Lower lobe of right lung (tissue), 2 donors: Measurements from ENCODE around the gene DCAF15. TPM values are rescaled to one million over a fixed set of nuclear protein-coding genes. Genes with fewer than 3 reads are reported as not detected.

Experiments used
- ATAC-seq, 2 donors: fragments of 200-7000 bp; cut with Tn5 transposase; one replicate each; pipeline ENCODE4 v1.9.1; 2020 to 2022; ENCODE audit warnings: mild to moderate bottlenecking in 2 of 2, moderate library complexity in 2 of 2
- DNase-seq: peaks from one replicate; pipeline ENCODE4 v3.0.0-alpha.2; 2020
- H3K27ac ChIP-seq: fragments of 200-600 bp; one replicate; pipeline ENCODE4 v1.8.0; 2022
- H3K27me3 ChIP-seq: fragments of 200-600 bp; one replicate; pipeline ENCODE4 v1.8.0; 2022; ENCODE audit warnings: low read depth
- H3K36me3 ChIP-seq: fragments of 200-600 bp; one replicate; pipeline ENCODE4 v1.8.0; 2022; ENCODE audit warnings: mild to moderate bottlenecking
- H3K4me1 ChIP-seq: fragments of 200-600 bp; one replicate; pipeline ENCODE4 v1.8.0; 2022
- H3K4me3 ChIP-seq: fragments of 200-600 bp; one replicate; pipeline ENCODE4 v1.8.0; 2022; ENCODE audit warnings: mild to moderate bottlenecking
- H3K9me3 ChIP-seq: fragments of 200-600 bp; one replicate; pipeline ENCODE4 v1.8.0; 2022
- CTCF ChIP-seq: fragments of 200-600 bp; IDR thresholded peaks from one replicate; pipeline ENCODE4 v1.8.0; 2022; ENCODE audit warnings: antibody characterized with exemption, mild to moderate bottlenecking
- intact Hi-C: fragments of 100-400 bp; cut with DNase I; formaldehyde crosslinking; loops from one replicate; pipeline ENCODE4 v1.11.0; 2022
- total RNA-seq: library from RNA; stranded (reverse); fragmentation: NEBNext Ultra II Directional; extraction: Animal tissue kit (Norgen Biotek cat#: 25700); gene quantifications from one replicate; pipeline ENCODE4 v1.2.1, GENCODE V29; 2021
- donor health status: DM: no; HTN: yes; CAD: no; lungs with severe emphysema.

Gene DCAF15
- total RNA-seq, 1 donor from 2014 or later: 28.4 TPM

- DNase-seq (peak; percentile 34), ATAC-seq (no peak)
- TF ChIP-seq CTCF: no peak
- intact Hi-C loops: no loop called here
- Histone ChIP-seq H3K36me3 (peaks cover 31% of the 10 kb centered on the region), H3K4me1 (no peaks in the 10 kb centered on the region), H3K27ac (no peak overlapping the region), H3K9me3 (peaks cover 8% of the 10 kb centered on the region), H3K27me3 (no peaks in the 10 kb centered on the region), H3K4me3 (no peak overlapping the region)
Measured at GRCh38 chr19:13996928-13997630, 44.8 kb downstream of the DCAF15 start.

- no peak overlapping the region for H3K27ac ChIP-seq
- intact Hi-C loops: no loop called here
- H3K9me3 ChIP-seq: peaks cover 8% of the 10 kb centered on the region
- H3K4me3 ChIP-seq: no peak overlapping the region
- peaks cover 26% of the 10 kb centered on the region for H3K36me3 ChIP-seq
- ATAC-seq (no peak), DNase-seq (peak; percentile 25)
- no peaks in the 10 kb centered on the region for H3K27me3 ChIP-seq
- H3K4me1 ChIP-seq: peaks cover 4% of the 10 kb centered on the region
- TF ChIP-seq CTCF: no peak
Measured at GRCh38 chr19:13997631-13997962, 45.3 kb downstream of the DCAF15 start.

- no peak for TF ChIP-seq CTCF
- Histone ChIP-seq H3K27ac (no peak overlapping the region), H3K4me1 (peaks cover 12% of the 10 kb centered on the region), H3K9me3 (peaks cover 8% of the 10 kb centered on the region), H3K27me3 (no peaks in the 10 kb centered on the region), H3K4me3 (no peak overlapping the region), H3K36me3 (peaks cover 18% of the 10 kb centered on the region)
- DNase-seq (no peak), ATAC-seq (no peak)
- intact Hi-C loops: no loop called here
Measured at GRCh38 chr19:13998426-13998825, 46.1 kb downstream of the DCAF15 start.

GRCh38 chr19:13999085-13999484 lies 46.8 kb downstream of the DCAF15 start:
- ATAC-seq (no peak), DNase-seq (no peak)
- peaks cover 18% of the 10 kb centered on the region for H3K36me3 ChIP-seq
- intact Hi-C loops: no loop called here
- peaks cover 8% of the 10 kb centered on the region for H3K9me3 ChIP-seq
- peaks cover 18% of the 10 kb centered on the region for H3K4me1 ChIP-seq
- no peak for TF ChIP-seq CTCF
- no peak overlapping the region for H3K27ac ChIP-seq
- no peaks in the 10 kb centered on the region for H3K27me3 ChIP-seq
- no peak overlapping the region for H3K4me3 ChIP-seq

- Histone ChIP-seq H3K27ac (no peak overlapping the region), H3K36me3 (peaks cover 10% of the 10 kb centered on the region), H3K4me1 (peaks cover 32% of the 10 kb centered on the region), H3K9me3 (peaks cover 8% of the 10 kb centered on the region), H3K4me3 (no peak overlapping the region), H3K27me3 (no peaks in the 10 kb centered on the region)
- ATAC-seq (no peak), DNase-seq (peak; percentile 31)
- intact Hi-C loops: no loop called here
- TF ChIP-seq CTCF: no peak
Measured at GRCh38 chr19:14000691-14001375, 48.5 kb downstream of the DCAF15 start.
